ENCODE results near the gene ACOT7. TPM values are rescaled to one million over a fixed set of nuclear protein-coding genes. Genes with fewer than 3 reads are reported as not detected.

The ACOT7 gene
- polyA plus RNA-seq, 1 experiment: 157 TPM

GRCh38 chr1:6218375-6219164, 175.0 kb downstream of the ACOT7 start:
- POLR2A ChIA-PET: no interaction called here
- CTCF ChIA-PET: interaction anchor here (1.4 to 2.7 kb wide), 2 partner anchors 10 to 12 kb away, joined by 4 to 9 read pairs; partner anchors contain the start of gene RNF207
- peaks cover 3% of the 10 kb centered on the region; the same call in 1 of the 2 replicates for H3K36me3 ChIP-seq (ENCODE audit: control insufficient read depth, insufficient read depth, low read length)
- no peak overlapping the region for H3K4me3 ChIP-seq (ENCODE audit: low read depth, low read length)
- no peak for DNase-seq (ENCODE audit: low read depth)
- no peaks in the 10 kb centered on the region for H3K27me3 ChIP-seq (ENCODE audit: control insufficient read depth, insufficient read depth, low read length)
- TF ChIP-seq, protein P1, sequence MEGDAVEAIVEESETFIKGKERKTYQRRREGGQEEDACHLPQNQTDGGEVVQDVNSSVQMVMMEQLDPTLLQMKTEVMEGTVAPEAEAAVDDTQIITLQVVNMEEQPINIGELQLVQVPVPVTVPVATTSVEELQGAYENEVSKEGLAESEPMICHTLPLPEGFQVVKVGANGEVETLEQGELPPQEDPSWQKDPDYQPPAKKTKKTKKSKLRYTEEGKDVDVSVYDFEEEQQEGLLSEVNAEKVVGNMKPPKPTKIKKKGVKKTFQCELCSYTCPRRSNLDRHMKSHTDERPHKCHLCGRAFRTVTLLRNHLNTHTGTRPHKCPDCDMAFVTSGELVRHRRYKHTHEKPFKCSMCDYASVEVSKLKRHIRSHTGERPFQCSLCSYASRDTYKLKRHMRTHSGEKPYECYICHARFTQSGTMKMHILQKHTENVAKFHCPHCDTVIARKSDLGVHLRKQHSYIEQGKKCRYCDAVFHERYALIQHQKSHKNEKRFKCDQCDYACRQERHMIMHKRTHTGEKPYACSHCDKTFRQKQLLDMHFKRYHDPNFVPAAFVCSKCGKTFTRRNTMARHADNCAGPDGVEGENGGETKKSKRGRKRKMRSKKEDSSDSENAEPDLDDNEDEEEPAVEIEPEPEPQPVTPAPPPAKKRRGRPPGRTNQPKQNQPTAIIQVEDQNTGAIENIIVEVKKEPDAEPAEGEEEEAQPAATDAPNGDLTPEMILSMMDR (IDR thresholded peaks at IDR 0.05; ENCODE audit: insufficient read depth, low read depth, low read length): no peak

Small RNA genes lying within 50 kb of the gene (small RNA-seq; reads per million reads assigned to genes)
- not detected for gene MIR4252 (ENCODE audit: insufficient read length, low read depth, low replicate concordance)

Other genes with a start within 250 kb of the ACOT7 start
- 0.01 and 0.04 TPM in 2 replicates for gene CHD5, start 213.4 kb downstream of the ACOT7 start, polyA plus RNA-seq (2011; rRNA removed)
- 76.9 and 216 TPM in 2 replicates for gene RPL22, start 194.2 kb downstream of the ACOT7 start, polyA plus RNA-seq (2011; rRNA removed)
- 12.0 and 17.9 TPM in 2 replicates for gene RNF207, start 187.6 kb downstream of the ACOT7 start, polyA plus RNA-seq (2011; rRNA removed)
- 86.2 and 91.5 TPM in 2 replicates for gene ICMT, start 157.8 kb downstream of the ACOT7 start, polyA plus RNA-seq (2011; rRNA removed)
- not detected in 2 replicates for gene HES3, start 149.6 kb downstream of the ACOT7 start, polyA plus RNA-seq (2011; rRNA removed)
- gene GPR153, start 132.7 kb downstream of the ACOT7 start, polyA plus RNA-seq (2011; rRNA removed): 6.3 and 9.0 TPM in 2 replicates
- gene HES2, start 26.2 kb upstream of the ACOT7 start, polyA plus RNA-seq (2011; rRNA removed): not detected in 2 replicates
- gene ESPN, start 31.0 kb upstream of the ACOT7 start, polyA plus RNA-seq (2011; rRNA removed): not detected in 2 replicates
- 2.3 and 3.3 TPM in 2 replicates for gene TNFRSF25, start 72.4 kb upstream of the ACOT7 start, polyA plus RNA-seq (2011; rRNA removed)
- 3.2 and 4.3 TPM in 2 replicates for gene PLEKHG5, start 97.9 kb upstream of the ACOT7 start, polyA plus RNA-seq (2011; rRNA removed)
- gene NOL9, start 160.7 kb upstream of the ACOT7 start, polyA plus RNA-seq (2011; rRNA removed): 9.5 and 15.1 TPM in 2 replicates
- 0.16 and 0.25 TPM in 2 replicates for gene TAS1R1, start 161.5 kb upstream of the ACOT7 start, polyA plus RNA-seq (2011; rRNA removed)
- gene ZBTB48, start 186.2 kb upstream of the ACOT7 start, polyA plus RNA-seq (2011; rRNA removed): 7.8 and 14.0 TPM in 2 replicates
- 8.5 and 19.2 TPM in 2 replicates for gene KLHL21, start 209.1 kb upstream of the ACOT7 start, polyA plus RNA-seq (2011; rRNA removed)
- gene PHF13, start 220.0 kb upstream of the ACOT7 start, polyA plus RNA-seq (2011; rRNA removed): 7.9 and 9.4 TPM in 2 replicates
- 8.6 and 12.5 TPM in 2 replicates for gene THAP3, start 231.1 kb upstream of the ACOT7 start, polyA plus RNA-seq (2011; rRNA removed)

All from BJ (cell line).